ENCODE data around the gene C9orf153.

C9orf153 gene

DNA sequence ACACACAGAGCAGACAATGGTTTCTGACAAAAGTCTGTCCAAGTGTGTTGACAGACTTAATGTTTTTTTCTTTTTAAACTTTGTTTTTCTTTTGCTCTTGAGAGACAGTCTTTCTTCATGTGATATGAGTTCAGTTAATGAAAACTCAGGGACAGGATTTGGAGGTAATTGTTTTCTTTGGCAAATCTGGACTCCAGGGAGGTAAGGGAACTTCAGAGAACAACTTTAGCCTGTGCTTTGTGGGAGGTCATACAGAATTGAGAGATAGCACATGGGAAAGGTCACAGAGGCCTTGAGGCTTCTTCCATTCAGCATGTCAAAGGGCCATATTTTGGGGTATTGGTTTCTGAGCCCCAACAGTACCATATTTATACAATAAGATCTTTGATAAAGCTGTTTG is 9.3 kb downstream of the C9orf153 start:
- TF ChIP-seq POLR2A (IDR thresholded peaks at IDR 0.05; ENCODE audit: low read depth, low read length), result no peak
- FAIRE-seq (no peak), DNase-seq (ENCODE audit: insufficient read length, low spot score) (no peak)

DNA sequence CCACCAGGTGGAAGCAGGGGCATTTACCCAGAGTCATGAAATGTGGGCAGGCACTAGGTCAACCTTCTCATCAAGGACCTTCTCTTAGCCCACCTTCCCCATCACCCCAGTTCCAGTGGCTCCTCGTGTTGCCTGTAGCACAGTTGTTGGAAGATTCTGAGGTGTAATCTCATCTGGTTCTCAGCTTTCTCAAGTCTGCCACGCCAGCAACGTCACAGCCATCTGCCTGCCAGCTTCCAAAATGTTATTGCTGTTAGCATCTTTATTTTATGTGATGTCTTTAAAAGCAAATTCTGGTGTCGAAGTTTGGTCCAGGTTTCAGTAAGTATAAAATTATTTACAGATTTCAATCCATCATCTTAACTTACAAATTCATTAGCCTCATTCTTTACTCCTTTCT is 10.7 kb downstream of the C9orf153 start:
- DNase-seq (ENCODE audit: insufficient read length, low spot score) (no peak), FAIRE-seq (no peak)
- no peak for TF ChIP-seq POLR2A (IDR thresholded peaks at IDR 0.05; ENCODE audit: low read depth, low read length)

DNA sequence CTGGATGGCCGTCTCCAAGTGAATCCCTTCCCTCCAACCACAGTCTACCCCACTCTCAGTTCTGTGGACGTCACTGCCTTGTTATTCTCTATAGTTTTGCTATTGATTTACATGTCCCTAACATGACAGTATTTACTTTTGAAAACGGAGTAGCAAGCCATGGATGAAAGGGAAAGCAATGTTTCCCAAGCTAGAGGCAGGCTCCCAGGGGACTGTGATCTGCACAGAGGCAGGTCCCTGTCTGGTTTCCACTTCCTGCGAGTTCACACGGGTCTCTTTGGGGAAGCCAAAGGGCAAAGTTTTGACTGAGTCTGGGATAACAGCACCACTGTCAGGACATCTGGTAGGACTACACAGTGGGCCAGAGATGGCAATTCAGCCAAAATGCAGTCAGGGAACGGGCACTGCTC is 12.7 kb downstream of the C9orf153 start:
- DNase-seq (ENCODE audit: insufficient read length, low spot score) (no peak), FAIRE-seq (no peak)
- no peak for TF ChIP-seq POLR2A (IDR thresholded peaks at IDR 0.05; ENCODE audit: low read depth, low read length)

DNA sequence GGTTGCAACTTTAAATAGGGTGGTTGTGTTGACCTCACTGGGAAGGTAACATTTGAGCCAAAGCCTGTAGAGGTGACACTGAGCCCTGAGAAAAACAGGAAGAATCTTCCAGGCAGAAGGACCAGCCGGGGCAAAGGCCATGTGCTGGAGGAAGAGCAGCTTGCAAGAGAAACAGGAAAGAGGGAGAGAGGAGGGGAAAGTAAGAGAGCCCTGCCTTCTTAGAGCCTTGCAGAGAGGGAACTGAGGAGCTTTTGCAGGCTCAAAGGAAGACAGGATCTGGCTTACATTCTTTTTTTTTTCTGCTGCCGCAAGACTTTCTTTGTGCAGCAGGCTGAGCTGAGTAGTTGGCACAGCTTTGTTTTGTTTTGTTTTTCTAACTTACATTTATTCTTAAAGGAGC is 17.4 kb downstream of the C9orf153 start:
- no peak for DNase-seq (ENCODE audit: insufficient read length, low spot score)
- TF ChIP-seq POLR2A (IDR thresholded peaks at IDR 0.05; ENCODE audit: low read depth, low read length), result no peak
- no peak for FAIRE-seq

DNA sequence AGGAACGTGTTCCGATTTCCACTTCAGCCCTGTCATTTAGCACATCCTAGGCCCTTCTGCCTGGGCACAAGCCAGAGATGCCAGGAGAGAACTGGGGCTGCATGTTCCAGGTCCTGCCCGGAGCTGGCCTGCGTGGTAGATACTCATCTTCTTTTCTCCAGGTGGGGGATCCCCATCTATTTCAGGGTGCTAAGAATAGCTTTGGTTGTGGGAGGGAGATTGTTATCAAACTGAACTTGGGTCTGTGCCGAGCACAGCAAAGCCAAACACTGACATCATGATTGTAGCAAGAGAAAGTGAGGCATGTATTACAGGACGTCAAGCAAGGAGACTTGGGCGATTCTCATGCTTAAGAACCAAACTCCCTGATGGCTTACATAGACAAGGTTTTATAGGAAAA is 18.2 kb downstream of the C9orf153 start:
- DNase-seq (ENCODE audit: insufficient read length, low spot score) (no peak), FAIRE-seq (no peak)
- TF ChIP-seq POLR2A (IDR thresholded peaks at IDR 0.05; ENCODE audit: low read depth, low read length), result no peak

DNA sequence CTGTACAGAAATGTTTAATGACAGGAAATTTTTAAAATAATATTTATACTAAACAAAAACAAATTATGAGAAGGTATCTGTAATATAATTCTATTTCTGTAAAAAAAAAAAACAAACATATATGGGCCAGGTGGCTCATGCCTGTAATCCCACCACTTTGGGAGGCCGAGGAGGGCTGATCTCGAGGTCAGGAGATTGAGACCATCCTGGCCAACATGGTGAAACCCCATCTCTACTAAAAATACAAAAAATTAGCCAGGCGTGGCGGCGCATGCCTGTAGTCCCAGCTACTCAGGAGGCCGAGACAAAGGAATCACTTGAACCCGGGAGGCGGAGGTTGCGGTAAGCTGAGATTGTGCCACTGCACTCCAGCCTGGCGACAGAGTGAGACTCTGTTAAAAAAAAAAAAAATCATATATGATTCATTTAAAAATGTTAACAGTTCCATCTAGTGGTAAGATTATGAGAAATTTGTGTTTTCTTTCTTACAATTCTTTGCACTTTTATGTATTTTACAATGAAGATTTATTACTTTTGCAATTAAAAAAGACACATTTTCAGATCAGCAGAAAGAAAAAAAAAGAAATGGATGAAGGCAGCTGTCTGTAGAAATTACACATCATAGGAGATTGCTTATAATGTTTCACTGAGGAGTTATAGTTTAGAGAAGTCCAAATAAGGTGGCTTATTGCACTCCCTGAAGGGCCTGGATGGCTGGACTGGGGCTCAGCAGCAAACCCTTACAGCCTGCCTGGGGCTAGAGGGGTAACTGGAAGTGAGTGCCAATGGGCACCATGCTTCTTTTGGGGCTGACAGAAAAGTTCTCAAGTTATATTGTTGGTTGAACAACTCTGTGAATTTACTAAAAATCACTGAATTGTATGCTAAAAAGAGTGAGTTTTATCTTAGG is 20.3 kb downstream of the C9orf153 start:
- no peak for TF ChIP-seq POLR2A (IDR thresholded peaks at IDR 0.05; ENCODE audit: low read depth, low read length)
- DNase-seq (ENCODE audit: insufficient read length, low spot score), result no peak
- FAIRE-seq, result no peak

DNA sequence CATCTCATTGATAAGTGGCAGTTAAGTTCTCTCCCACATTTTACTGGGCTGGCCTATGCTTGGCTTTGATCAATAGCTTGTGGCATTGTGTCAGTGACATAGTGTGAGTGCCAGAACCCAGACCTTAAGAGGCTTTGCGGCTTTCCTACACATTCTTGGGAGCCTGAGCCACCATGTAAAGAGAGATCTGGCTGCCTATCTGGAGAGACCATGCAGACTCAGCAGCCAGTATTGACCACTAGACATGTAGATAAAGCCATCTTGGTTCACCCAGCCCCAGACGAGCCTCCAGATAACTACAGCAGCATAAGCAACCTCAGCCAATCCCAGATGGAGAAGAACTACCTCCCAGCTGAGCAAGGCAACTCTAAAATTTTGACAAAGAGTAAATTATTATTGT is 28.6 kb downstream of the C9orf153 start:
- no peak for FAIRE-seq
- no peak for TF ChIP-seq POLR2A (IDR thresholded peaks at IDR 0.05; ENCODE audit: low read depth, low read length)
- no peak for DNase-seq (ENCODE audit: insufficient read length, low spot score)

DNA sequence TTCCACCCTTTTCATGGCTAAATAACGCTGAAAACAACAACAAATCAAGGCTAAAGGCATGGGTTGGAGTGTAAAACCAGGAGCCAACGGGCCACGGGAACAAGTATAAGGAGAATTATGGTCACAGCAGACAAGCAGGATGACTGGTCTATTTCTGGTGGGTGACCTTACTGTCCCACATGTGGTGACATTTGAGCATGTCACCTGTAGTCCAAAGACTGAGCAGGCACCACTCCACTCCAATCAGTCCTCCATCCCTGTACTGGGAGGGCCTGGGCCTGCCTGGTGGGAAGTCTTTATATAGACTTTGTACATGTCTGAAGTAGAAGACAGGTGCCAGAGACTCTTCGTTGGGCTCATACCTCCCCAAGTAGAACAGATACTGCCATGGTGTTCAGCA is 36.8 kb downstream of the C9orf153 start:
- DNase-seq (ENCODE audit: insufficient read length, low spot score), result no peak
- FAIRE-seq, result no peak
- TF ChIP-seq POLR2A (IDR thresholded peaks at IDR 0.05; ENCODE audit: low read depth, low read length), result no peak

DNA sequence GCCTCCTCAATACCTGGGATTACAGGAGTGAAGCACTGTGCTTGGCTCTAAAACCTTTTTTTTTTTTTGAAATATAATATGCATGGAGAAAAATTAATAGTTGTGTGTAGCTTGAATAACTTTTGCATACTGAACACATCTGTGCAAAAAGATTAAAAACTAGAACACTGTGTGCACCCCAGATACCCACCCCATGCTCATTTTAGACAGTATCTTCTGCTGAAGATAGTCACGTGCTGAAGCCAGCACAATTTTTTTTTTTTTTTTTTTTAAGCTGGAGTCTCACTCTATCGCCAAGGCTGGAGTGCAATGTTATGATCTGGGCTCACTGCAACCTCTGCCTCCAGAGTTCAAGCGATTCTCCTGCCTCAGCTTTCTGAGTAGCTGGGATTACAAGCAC is 39.9 kb downstream of the C9orf153 start:
- no peak for TF ChIP-seq POLR2A (IDR thresholded peaks at IDR 0.05; ENCODE audit: low read depth, low read length)
- DNase-seq (ENCODE audit: insufficient read length, low spot score) (no peak), FAIRE-seq (no peak)

DNA sequence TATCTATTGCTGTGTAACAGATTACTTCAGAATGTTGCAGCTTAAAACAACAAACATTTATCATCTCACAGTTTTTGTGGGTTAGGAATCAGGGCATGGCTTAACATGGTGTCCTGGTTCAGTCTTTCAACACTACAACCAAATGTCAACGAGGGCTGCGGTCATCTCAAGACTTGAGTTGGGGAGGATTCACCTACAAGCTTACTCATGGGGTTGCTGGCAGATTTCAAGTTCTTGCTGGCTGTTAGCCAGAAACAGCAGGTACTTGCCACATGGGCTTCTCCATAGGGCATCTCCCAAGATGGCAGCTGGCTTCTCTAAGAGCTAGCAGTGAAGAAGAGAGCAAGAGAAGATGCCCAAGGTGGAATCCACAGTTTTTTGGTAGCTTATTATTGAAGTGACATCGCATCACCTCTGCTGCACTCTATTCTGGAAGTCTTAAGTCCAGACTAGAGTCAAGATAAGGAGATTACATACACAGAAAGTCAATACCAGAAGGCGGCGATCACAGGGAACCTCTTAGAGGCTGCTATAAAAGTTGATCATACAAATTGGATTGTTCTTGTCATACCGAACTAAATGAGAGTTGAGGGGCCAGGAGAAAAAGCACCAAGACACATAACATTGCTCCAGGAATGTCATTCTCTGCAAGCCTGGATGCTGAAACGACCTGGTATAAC is 42.2 kb downstream of the C9orf153 start:
- no peak for TF ChIP-seq POLR2A (IDR thresholded peaks at IDR 0.05; ENCODE audit: low read depth, low read length)
- DNase-seq (ENCODE audit: insufficient read length, low spot score) (no peak), FAIRE-seq (no peak)

DNA sequence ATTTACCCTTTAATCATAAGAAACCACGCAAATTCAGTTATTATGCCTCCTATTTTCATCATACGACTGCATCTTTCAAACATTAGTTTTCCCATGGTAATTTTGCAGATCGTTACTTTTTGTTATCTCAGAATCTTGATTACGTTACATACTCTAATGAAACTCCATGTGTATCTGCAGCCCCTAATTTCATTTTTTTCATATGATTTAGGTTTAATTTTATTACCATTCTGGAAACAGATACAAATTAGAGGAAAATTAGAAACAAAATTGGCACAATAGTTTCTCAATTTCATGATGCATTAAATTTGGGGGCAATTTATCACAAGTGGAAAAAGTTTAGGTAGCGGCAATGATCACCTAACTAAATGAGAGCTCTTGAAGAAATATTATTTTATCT is 52.3 kb downstream of the C9orf153 start:
- TF ChIP-seq POLR2A (IDR thresholded peaks at IDR 0.05; ENCODE audit: low read depth, low read length), result no peak
- FAIRE-seq (no peak), DNase-seq (ENCODE audit: insufficient read length, low spot score) (no peak)

DNA sequence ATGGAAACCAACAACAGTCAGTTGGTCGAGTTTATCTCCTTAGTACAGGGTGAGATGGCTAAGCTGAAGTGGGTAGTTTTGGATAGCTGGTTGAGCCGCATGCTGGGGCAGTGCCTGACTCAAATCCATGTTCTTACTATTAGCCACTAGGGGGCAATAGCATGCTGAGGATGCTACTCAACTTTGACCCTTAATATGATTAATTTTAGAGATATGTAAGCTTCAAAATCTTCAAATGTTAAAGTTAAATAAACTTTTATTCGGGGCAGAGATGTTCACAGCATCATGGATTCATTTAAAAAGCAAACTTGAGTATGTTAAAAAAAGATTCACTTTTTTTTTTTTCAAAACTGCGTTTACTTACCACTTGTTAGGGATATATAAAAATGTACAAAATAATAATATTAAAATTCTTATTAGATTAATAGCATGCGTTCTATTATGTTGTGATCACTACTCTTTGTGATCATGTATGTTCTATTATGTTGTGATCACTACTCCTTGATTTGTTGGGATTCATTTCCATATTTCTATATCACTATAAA is 57.0 kb downstream of the C9orf153 start:
- FAIRE-seq, result peak; percentile 86
- no peak for TF ChIP-seq POLR2A (IDR thresholded peaks at IDR 0.05; ENCODE audit: low read depth, low read length)
- peak; percentile 56 for DNase-seq (ENCODE audit: insufficient read length, low spot score)

DNA sequence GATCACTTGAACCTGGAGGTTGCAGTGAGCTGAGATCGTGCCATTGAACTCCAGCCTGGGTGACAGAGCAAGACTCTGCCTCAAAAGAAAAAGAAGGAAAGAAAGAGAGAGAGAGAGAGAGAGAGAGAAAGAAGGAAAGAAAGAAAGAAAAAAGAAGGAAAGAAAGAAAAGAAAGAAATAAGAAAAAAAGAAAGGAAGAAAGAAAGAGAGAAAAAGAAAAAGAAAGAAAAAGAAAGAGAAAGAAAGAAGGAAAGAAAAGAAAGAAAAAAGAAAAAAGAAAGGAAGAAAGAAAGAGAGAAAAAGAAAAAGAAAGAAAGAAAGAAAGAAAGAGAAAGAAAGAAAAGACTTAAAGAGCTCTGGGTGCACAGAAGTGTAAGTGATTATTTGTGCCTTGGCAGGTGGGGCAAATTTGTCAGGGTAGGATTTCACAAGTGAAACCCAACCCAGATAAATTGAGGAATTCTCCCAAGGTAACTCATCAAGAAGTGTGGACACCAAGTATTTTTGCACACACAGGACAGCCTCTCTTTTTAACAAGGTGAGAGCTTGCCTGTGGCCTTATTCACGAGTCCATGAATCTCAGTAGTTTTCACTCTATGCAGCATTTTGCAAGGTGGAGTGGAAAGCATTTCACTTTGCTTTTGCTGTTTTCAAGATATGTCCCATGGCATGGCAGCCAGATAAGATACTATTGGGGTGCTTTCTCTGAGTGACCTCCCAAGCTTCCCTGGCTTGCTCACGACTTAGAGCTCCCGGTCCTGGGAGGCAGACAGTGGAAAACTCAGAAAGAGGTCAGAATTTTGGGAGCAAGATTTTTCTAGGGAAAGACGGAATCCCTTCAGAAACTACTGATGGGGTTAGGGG is 57.8 kb downstream of the C9orf153 start:
- DNase-seq (ENCODE audit: insufficient read length, low spot score), result no peak
- no peak for TF ChIP-seq POLR2A (IDR thresholded peaks at IDR 0.05; ENCODE audit: low read depth, low read length)
- FAIRE-seq, result no peak
